Pons (tissue), 1 donor: Measurements from ENCODE around the gene PLAAT2.
"Not testable (repeated sequence)": the region's sequence is repeated elsewhere in the genome, so short reads cannot be mapped to it uniquely, and the experiment has no call there.

Experiments used
- DNase-seq: peaks from one replicate; pipeline ENCODE4 v3.0.0-alpha.2; 2016; ENCODE audit warnings: low spot score

The PLAAT2 gene

DNA sequence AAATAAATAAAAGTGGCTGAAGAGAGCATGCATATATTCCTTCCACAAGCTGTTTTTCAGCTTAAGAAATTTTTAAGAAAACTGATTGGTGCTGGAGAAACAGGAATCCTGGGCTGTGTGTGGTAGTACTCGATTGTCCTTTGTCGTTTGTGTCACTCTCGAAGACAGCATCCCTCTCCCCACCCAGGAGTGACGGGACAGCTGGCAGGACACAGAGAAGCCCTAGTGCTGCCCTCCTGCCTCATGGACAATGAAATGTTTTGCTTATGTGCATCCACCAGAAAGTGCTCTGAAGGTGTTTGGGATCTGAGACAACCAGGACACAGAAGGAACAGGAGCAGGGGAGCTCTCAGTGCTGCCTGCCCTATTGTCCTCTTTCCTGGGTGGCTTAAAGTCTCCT lies 13.8 kb downstream of the PLAAT2 start:
- DNase-seq: peak; percentile 80

- no peak for DNase-seq
Measured at GRCh38 chr11:63548178-63548577, 15.0 kb downstream of the PLAAT2 start.

DNA sequence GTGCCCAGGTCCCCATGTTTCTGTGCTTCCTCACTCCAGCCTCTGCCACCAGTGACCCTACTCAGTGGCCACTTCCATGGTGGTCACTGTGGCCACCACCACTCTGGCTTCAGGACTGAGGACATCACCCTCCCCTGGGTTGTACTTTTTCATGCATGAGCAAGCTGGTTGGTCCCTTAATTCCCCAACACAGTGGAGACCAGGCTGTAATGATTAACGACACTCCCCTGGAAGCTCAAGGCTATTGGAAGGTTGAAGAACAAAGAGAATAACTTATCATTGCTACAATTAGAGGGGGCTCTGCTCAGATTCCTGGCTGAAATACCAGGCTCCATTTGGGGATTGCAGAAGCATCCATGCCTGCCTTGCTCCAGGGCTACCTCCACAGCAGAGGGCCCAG lies 16.1 kb downstream of the PLAAT2 start:
- DNase-seq: no peak

DNA sequence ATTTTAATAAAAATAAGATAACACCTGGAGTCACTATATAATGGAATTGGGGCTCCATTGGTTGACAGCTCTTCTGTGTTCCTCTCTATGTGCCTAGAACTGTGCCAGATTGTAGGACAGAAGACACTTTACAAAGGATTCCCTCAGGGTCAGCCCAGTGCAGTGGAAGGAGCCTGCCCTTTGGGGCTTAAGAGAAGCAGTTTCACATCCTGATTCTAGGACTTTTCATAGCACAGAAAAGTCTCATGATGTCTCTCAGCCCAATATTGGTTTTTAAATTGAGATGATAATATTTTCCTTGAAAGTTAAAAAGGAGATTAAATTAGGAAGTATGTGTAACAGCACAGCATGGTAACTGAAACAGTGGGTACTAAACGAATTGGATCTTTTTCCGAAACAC lies 19.5 kb downstream of the PLAAT2 start:
- no peak for DNase-seq

- DNase-seq: not testable (repeated sequence)
Measured at GRCh38 chr11:63542506-63542905, 20.7 kb downstream of the PLAAT2 start.

DNA sequence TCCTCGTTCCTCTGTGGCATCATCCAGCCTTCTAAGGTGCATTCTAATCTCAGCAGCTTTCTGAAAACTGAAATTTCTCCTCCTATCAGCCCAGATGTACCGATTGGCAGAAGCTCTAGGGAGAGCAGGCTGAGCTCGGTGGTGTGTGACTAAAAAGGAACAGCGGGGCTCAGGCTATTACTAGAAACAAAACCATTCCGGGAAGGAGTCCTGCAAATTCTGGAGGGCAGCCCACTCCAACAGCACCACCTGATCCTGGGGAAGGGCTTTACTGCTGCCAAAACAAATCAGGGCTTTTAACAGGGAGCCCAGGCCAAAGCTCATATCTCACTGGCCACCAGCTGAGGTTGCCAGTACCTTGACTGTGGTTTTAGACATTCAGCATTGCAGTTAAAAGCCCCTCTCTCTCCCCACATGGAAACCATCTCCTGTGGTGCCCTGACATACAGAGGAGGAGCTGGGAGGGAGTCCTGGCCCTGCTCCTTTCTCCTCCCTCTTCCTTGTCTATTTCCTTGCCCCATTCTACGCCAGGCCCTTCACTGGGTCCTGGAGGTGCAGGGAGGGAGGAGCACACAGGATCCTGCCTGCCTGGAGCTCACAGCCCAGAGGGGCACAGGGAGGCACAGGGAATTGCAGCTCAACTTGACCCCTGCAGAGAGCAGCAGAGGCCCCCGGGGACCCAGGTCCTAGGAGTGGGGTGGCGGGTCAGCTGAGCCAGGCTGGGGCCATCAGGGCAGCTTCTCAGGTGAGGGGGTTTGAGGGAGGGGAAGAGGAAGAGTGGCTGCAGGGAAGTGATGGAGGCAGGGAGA lies 25.7 kb downstream of the PLAAT2 start:
- peak; percentile 81 for DNase-seq

DNA sequence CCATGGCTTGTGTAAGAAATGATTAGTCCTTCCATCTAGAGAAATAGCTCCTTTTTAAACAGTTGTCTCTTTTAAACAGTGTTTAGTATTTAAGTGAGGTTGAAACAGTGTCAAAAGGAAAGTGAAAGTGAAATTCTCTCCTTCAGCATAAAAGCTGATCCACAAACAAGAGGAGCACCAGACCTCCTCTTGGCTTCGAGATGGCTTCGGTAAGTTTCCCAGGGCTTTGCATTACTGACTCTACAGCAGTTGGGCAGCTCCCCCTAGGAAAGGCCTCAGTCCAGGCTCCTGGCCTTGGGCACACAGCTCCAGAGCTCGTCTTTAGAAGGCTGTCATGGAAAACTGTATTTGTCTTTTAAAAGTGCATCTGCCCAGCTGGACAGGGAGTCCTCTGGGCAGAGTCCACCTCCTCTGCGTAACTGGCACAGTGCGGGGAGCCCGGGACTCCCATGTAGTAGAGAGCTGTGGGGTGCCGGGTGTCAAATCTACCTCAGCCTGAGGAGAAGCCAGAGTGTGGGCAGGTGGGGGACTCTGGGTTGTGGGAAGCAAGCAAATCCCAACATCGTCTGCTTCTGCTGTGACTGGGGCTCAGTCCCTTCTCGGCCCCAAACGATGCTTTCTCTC lies 26.4 kb downstream of the PLAAT2 start, which contains the start of gene PLAAT4:
TSS of gene PLAAT4 (plus strand) at position 140 of the 624 bp plus-strand sequence. CDS start at position 201, 61 bp downstream.
- peak; percentile 86 for DNase-seq

GRCh38 chr11:63535734-63536133 lies 27.4 kb downstream of the PLAAT2 start:
- DNase-seq: no peak

- no peak for DNase-seq
Measured at GRCh38 chr11:63534895-63535461, 28.2 kb downstream of the PLAAT2 start.

GRCh38 chr11:63534076-63534475 lies 29.1 kb downstream of the PLAAT2 start:
- no peak for DNase-seq

DNA sequence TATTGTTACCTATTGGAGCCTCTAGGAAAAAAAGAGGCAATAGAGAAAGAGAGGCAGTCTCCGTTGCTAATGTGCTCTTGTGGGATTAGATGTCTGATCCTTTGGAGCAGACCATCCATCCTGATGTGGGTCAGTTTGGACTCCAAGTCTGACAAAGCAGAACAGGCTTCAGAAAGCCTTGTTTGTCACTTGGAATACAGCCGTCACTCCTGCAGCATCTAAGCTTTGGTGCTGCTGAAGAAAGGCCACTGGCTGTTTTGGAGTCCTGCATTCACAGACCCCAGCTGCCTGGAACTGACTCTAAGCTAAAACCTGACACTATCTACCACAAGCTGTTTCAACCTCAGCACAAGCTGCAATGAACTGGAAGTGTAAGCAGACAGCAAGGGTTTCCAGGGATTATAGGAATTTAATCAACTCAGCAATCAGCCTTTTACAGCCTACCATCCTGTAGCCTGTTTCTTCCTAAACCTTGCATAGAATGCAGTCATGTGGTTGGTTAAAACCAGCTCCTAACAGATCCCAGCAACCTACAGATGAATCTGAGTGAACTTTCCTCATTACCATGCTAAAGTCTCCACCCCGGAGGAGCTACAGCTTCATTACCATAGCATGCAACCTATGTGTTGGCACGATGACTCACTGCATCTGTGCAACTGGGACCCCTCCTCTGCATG lies 30.2 kb downstream of the PLAAT2 start:
- peak; percentile 57 for DNase-seq

GRCh38 chr11:63532117-63532516 lies 31.1 kb downstream of the PLAAT2 start:
- no peak for DNase-seq

- not testable (repeated sequence) for DNase-seq
Measured at GRCh38 chr11:63531074-63531792, 31.9 kb downstream of the PLAAT2 start.

GRCh38 chr11:63530021-63530420 lies 33.2 kb downstream of the PLAAT2 start:
- peak; percentile 91 for DNase-seq

DNA sequence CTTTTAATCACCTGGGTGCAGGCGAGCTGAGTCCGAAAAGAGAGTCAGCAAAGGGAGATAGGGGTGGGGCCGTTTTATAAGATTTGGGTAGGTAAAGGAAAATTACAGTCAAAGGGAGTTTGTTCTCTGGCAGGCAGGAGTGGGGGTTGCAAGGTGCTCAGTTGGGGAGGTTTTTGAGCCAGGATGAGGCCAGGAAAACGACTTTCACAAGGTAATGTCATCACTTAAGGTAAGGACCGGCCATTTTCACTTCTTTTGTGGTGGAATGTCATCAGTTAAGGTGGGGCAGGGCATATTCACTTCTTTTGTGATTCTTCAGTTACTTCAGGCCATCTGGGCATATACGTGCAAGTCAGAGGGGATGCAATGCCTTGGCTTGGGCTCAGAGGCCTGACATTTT lies 33.8 kb downstream of the PLAAT2 start:
- DNase-seq: not testable (repeated sequence)

DNA sequence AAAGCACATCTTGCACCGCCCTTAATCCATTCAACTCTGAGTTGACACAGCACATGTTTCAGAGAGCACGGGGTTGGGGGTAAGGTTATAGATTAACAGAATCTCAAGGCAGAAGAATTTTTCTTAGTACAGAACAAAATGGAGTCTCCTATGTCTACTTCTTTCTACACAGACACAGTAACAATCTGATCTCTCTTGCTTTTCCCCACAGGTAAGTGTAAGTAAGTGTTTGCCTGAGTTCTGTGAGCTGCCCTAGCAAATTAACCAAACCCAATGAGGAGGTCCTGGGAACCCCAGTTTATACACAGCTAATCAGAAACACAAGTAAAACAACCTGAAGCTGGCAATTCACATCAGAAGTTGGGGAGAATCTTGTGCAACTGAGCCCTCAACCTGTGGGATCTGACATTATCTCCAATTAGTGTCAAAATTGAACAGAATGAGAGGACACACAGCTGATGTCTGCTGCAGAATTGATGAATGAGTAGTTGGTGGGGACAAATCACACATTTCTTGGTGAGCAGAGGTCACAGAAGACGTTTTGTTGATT lies 34.4 kb downstream of the PLAAT2 start:
- not testable (repeated sequence) for DNase-seq

GRCh38 chr11:63528156-63528555 lies 35.0 kb downstream of the PLAAT2 start:
- DNase-seq: not testable (repeated sequence)

DNA sequence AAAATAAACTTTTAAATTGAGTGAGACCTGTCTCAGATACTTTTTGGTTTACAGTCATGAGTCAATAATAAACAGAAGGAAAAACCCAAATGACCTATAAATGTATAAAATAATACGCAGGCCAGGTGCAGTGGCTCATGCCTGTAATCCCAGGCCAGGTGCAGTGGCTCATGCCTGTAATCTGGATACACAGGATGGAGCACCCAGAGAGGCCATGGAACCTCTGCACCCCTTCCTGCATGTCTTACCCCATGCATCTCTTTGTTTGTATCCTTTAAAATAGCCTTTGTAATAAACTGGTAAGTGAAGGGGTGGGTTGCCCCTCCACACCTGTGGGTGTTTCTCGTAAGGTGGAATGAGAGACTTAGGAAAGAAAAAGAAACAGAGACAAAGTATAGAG lies 35.5 kb downstream of the PLAAT2 start:
- DNase-seq: no peak

DNA sequence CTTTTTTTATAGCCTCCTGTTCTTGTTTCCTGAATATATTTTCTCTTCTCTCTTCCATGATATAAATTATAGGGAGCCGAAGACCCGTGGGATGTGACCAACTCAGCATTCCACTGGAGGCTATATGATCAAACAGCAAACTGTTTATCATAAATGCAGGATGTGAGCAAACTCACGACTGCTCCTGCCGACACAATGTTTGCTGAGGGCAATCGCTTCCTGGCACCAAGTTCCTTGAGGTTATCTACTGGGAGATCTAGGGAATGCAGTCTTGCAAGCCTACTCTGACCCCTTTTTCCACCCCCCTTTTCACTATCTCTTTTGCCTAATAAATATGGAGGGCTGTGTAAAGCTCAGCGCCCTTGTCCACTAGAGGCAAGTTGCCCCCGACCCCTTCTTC lies 40.0 kb downstream of the PLAAT2 start:
- no peak for DNase-seq

DNA sequence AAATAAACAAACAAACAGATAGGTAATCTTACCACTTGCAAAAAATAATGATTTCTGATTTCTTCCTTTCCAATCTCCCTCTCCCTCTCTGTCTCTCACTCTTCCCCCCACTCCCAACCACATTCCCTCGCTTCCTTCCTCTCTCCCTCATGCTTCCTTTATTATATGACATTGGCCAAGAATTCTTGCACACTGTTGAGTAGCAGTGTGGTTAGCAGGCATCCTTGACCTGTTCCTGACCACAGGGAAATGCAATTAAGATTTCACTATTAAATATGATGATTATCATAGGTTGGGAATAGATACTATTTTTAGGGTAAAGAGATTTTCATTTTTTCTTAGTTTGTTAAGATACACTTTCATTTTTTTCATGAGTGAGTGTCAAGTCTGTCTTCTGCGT lies 41.3 kb downstream of the PLAAT2 start:
- DNase-seq: no peak

DNA sequence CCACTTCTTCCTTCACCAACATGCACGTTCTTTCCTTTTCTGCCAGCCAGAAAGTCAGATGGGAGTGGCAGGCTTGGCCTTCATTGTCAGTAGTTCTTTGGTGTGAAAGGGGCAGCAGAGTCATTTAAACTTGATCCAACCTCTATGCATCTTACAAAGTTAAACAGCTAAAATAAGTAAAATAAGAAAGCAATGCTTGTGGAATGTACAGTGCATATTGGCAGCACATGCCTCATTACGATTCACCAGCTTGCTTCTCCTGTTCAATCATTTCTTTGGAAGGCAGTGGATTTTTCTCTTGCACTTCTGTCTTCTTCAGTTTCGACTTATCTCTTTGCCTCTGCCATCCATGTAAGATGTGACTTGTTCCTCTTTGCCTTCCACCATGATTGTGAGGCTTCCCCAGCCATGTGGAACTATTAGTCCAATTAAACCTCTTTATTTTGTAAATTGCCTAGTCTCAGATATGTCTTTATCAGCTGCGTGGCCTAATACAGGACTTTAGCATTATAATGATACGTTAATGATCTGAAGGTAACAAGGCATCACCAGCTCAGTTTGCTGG lies 42.5 kb downstream of the PLAAT2 start:
- no peak for DNase-seq
